Heart right ventricle (tissue), 16 donors: Measurements from ENCODE around the gene FRAS1. TPM values are rescaled to one million over a fixed set of nuclear protein-coding genes. Genes with fewer than 3 reads are reported as not detected.

Experiments
- ATAC-seq, 8 donors: fragments of 200-7000 bp; cut with Tn5 transposase; one replicate each; pipeline ENCODE4 v1.9.1; 2020; ENCODE audit warnings: mild to moderate bottlenecking in 8 of 8, moderate library complexity in 8 of 8, moderate number of reproducible peaks in 1 of 8
- DNase-seq, 2 donors: peaks; one replicate each; pipeline ENCODE4 v3.0.0-alpha.2; 2020
- H3K27ac ChIP-seq, 10 donors: fragments of 200-600 bp; sonication (generic) in 2 of 10; one replicate each; pipeline versions ENCODE4 v1.5.0 to v1.8.0; 2020 to 2022; ENCODE audit warnings: mild to moderate bottlenecking in 3 of 10
- H3K27me3 ChIP-seq, 7 donors: fragments of 200-600 bp; one replicate each; pipeline ENCODE4 v1.8.0; 2021 to 2022; ENCODE audit warnings: mild to moderate bottlenecking in 2 of 7
- H3K36me3 ChIP-seq, 9 donors: fragments of 200-600 bp; sonication (generic) in 1 of 9; one replicate each; pipeline versions ENCODE4 v1.5.0 to v1.8.0; 2020 to 2022; ENCODE audit warnings: mild to moderate bottlenecking in 2 of 9
- H3K4me1 ChIP-seq, 9 donors: fragments of 200-600 bp; sonication (generic) in 1 of 9; one replicate each; pipeline versions ENCODE4 v1.5.0 to v1.8.0; 2020 to 2022; ENCODE audit warnings: mild to moderate bottlenecking in 4 of 9
- H3K4me3 ChIP-seq, 10 donors: fragments of 200-600 bp; sonication (generic) in 2 of 10; one replicate each; pipeline versions ENCODE4 v1.5.0 to v1.8.0; 2020 to 2022; ENCODE audit warnings: mild to moderate bottlenecking in 7 of 10, moderate library complexity in 2 of 10
- H3K9me3 ChIP-seq, 11 donors: fragments of 200-600 bp in 10 of 11; sonication (generic) in 2 of 11; one replicate each; pipeline versions ENCODE4 v1.5.0 to v1.8.0; 2013 to 2022; ENCODE audit warnings: mild to moderate bottlenecking in 2 of 11, control low read depth in 1 of 11, moderate library complexity in 1 of 11
- CTCF ChIP-seq, 9 donors: fragments of 200-600 bp; sonication (generic) in 2 of 9; IDR thresholded peaks; one replicate each; pipeline versions ENCODE4 v1.5.0 to v1.8.0; 2021 to 2022; ENCODE audit warnings: antibody characterized with exemption in 9 of 9, mild to moderate bottlenecking in 5 of 9, moderate library complexity in 1 of 9
- WGBS, 2 donors: extraction: QIAGEN DNeasy Blood & Tissue Kit; methylation state at CpG; one replicate each; pipeline ENCODE4 v1.1.7; 2013; ENCODE audit warnings: inconsistent platforms in 1 of 2; 5-methylcytosine and 5-hydroxymethylcytosine counted together
- intact Hi-C, 10 donors: fragments of 100-400 bp; cut with DNase I; formaldehyde crosslinking; loops; one replicate each; pipeline versions ENCODE4 v1.11.1 to v1.14.2; 2022
- polyA plus RNA-seq, 2 donors: library from polyadenylated mRNA; stranded (reverse); fragments of 200-250 nt; gene quantifications; one replicate each; pipeline ENCODE4 v1.2.3, GENCODE V29; 2013
- total RNA-seq, 10 donors: library from RNA; stranded (reverse); fragmentation: NEBNext Ultra II Directional in 3 of 10; extraction: Animal tissue kit (Norgen Biotek cat#: 25700) in 3 of 10; gene quantifications; one replicate each; pipeline versions ENCODE4 v1.2.1 to v1.2.4, GENCODE V29; 2021 to 2023
- donor health status: Arrhythmogenic right ventricular cardiomyopathy.
- donor health status: ischemic (EF 13 %, LVEDD 7.1; RV severe dilation, severe dysfunction).
- donor health status: healthy with polysubstance abuse.
- donor health status: DM: no; HTN: yes; CAD: no.
- donor health status: DM: no; HTN: no; CAD: no.
- donor health status: ischemic (EF 25% LVEDD 6.9; RV normal size, moderate dysfunction).
- donor health status: ischemic (EF 25% LVEDD 5.7; RV mildly dilated, moderate dysfunction).
- donor health status: healthy.
- donor health status: DM: yes; HTN: yes; CAD: no.
- donor health status: Ischemic cardiomyopathy.
- donor health status: ischemic (EF 35%, LVEDD 5.7; RV mildly dilated, moderate dysfunction).
- donor health status: nonischemic (EF 11% LVEDD 7.7; RV severe dilation, severe dysfunction).
- donor health status: DM: yes; HTN: yes; CAD: no.
- donor health status: PGD.
- donor health status: ischemic (EF 29% LVEDD 5.4; RV normal size, mild dysfunction).
- donor health status: nonischemic (EF 23%, LVEDD 6.1; RV moderate dilation, normal function).

The FRAS1 gene
- total and polyA plus RNA-seq, 12 donors: 0.93 to 6.2 (median 3.1) TPM

- Histone ChIP-seq H3K36me3 (no peaks in the 10 kb centered on the region), H3K9me3 (no peaks in the 10 kb centered on the region), H3K27ac (no peak overlapping the region), H3K4me1 (peaks cover 0 to 4% (median 0%) of the 10 kb centered on the region in 9 donors), H3K27me3 (peaks cover 0 to 35% (median 0%) of the 10 kb centered on the region in 7 donors), H3K4me3 (no peak overlapping the region)
- intact Hi-C loops: loop anchor here in 1 of 10 donors (10.0 kb wide), 1 partner anchor 229 kb away; no protein-coding TSS in a partner anchor
- 45 to 68% methylated on average over 4 of the region's 4 CpGs for WGBS, 2 donors
- DNase-seq (no peak), ATAC-seq (no peak)
- no peak for TF ChIP-seq CTCF (IDR thresholded peaks at IDR 0.05)
Measured at GRCh38 chr4:78065508-78066192, 8.5 kb downstream of the FRAS1 start.

GRCh38 chr4:78068481-78068880, 11.4 kb downstream of the FRAS1 start:
- intact Hi-C loops: loop anchor here in 1 of 10 donors (10.0 kb wide), 1 partner anchor 226 kb away; no protein-coding TSS in a partner anchor
- Histone ChIP-seq H3K36me3 (no peaks in the 10 kb centered on the region), H3K9me3 (no peaks in the 10 kb centered on the region), H3K27me3 (peaks cover 0 to 9% (median 0%) of the 10 kb centered on the region in 7 donors), H3K4me1 (peaks cover 0 to 4% (median 0%) of the 10 kb centered on the region in 9 donors), H3K27ac (no peak overlapping the region), H3K4me3 (no peak overlapping the region)
- no peak for TF ChIP-seq CTCF (IDR thresholded peaks at IDR 0.05)
- no peak for ATAC-seq
- DNase-seq: no peak
- 39 to 91% methylated on average over 1 of the region's 1 CpG for WGBS, 2 donors

GRCh38 chr4:78069319-78069718, 12.2 kb downstream of the FRAS1 start:
- no peak for TF ChIP-seq CTCF (IDR thresholded peaks at IDR 0.05)
- no peak for ATAC-seq
- Histone ChIP-seq H3K27ac (no peak overlapping the region), H3K36me3 (no peaks in the 10 kb centered on the region), H3K4me1 (peaks cover 0 to 4% (median 0%) of the 10 kb centered on the region in 9 donors), H3K27me3 (peaks cover 0 to 5% (median 0%) of the 10 kb centered on the region in 7 donors), H3K9me3 (no peaks in the 10 kb centered on the region), H3K4me3 (no peak overlapping the region)
- intact Hi-C loops: loop anchor here in 1 of 10 donors (10.0 kb wide), 1 partner anchor 225 kb away; no protein-coding TSS in a partner anchor
- no peak for DNase-seq
- WGBS, 2 donors: 64 to 86% methylated on average over 4 of the region's 4 CpGs

GRCh38 chr4:78069859-78070258, 12.7 kb downstream of the FRAS1 start:
- intact Hi-C loops: loop anchor here in 1 of 10 donors (10.0 kb wide), 1 partner anchor 225 kb away; no protein-coding TSS in a partner anchor
- Histone ChIP-seq H3K4me3 (no peak overlapping the region), H3K4me1 (peaks cover 0 to 4% (median 0%) of the 10 kb centered on the region in 9 donors), H3K27ac (no peak overlapping the region), H3K36me3 (no peaks in the 10 kb centered on the region), H3K9me3 (no peaks in the 10 kb centered on the region), H3K27me3 (no peaks in the 10 kb centered on the region)
- no peak for ATAC-seq
- WGBS, 2 donors: 46 to 77% methylated on average over 3 of the region's 3 CpGs
- no peak for TF ChIP-seq CTCF (IDR thresholded peaks at IDR 0.05)
- no peak for DNase-seq
